Coronary artery (tissue), 2 donors: ENCODE data around the gene SMOC2.
"Not testable (repeated sequence)": the region's sequence is repeated elsewhere in the genome, so short reads cannot be mapped to it uniquely, and the experiment has no call there.

ENCODE experiments used
- DNase-seq: peaks from one replicate; pipeline ENCODE4 v3.0.0-alpha.2; 2017; ENCODE audit warnings: low spot score
- H3K27ac ChIP-seq, 2 donors: fragments of 200-600 bp; sonication (generic); one replicate each; pipeline ENCODE4 v1.5.1; 2016 to 2019
- H3K4me3 ChIP-seq: fragments of 200-600 bp; sonication (generic); 2 replicates; pipeline ENCODE4 v1.5.1; 2016; ENCODE audit warnings: mild to moderate bottlenecking, moderate library complexity
- TF ChIP-seq, protein P1 (sequence below): fragments of 200-600 bp; sonication (generic); IDR thresholded peaks from one replicate; pipeline ENCODE4 v1.5.1; 2019; ENCODE audit warnings: antibody characterized with exemption

Gene SMOC2

DNA sequence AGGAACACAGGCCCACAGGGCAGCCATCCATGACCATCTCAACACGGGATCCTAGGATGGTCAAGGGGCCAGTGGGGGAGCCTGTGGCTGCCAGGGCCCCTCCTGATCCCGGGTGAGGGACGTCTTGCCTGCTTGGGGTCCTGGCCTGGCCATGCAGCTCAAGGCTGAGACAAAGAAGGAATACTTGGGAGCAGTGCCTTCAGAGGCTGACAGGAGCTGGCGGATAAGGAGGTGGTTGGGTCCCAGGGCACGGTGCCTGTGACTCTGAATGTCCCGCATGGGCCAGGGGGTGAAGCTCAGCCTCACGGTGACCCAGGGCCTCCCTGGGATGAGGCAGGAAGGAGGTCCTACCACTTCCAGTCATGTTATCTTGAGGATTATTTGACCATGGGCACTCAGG is 95.2 kb downstream of the SMOC2 start:
- TF ChIP-seq, protein P1, sequence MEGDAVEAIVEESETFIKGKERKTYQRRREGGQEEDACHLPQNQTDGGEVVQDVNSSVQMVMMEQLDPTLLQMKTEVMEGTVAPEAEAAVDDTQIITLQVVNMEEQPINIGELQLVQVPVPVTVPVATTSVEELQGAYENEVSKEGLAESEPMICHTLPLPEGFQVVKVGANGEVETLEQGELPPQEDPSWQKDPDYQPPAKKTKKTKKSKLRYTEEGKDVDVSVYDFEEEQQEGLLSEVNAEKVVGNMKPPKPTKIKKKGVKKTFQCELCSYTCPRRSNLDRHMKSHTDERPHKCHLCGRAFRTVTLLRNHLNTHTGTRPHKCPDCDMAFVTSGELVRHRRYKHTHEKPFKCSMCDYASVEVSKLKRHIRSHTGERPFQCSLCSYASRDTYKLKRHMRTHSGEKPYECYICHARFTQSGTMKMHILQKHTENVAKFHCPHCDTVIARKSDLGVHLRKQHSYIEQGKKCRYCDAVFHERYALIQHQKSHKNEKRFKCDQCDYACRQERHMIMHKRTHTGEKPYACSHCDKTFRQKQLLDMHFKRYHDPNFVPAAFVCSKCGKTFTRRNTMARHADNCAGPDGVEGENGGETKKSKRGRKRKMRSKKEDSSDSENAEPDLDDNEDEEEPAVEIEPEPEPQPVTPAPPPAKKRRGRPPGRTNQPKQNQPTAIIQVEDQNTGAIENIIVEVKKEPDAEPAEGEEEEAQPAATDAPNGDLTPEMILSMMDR, result no peak
- Histone ChIP-seq H3K27ac (peak overlapping the region; percentile 81 to 89), H3K4me3 (no peak overlapping the region)
- no peak for DNase-seq

DNA sequence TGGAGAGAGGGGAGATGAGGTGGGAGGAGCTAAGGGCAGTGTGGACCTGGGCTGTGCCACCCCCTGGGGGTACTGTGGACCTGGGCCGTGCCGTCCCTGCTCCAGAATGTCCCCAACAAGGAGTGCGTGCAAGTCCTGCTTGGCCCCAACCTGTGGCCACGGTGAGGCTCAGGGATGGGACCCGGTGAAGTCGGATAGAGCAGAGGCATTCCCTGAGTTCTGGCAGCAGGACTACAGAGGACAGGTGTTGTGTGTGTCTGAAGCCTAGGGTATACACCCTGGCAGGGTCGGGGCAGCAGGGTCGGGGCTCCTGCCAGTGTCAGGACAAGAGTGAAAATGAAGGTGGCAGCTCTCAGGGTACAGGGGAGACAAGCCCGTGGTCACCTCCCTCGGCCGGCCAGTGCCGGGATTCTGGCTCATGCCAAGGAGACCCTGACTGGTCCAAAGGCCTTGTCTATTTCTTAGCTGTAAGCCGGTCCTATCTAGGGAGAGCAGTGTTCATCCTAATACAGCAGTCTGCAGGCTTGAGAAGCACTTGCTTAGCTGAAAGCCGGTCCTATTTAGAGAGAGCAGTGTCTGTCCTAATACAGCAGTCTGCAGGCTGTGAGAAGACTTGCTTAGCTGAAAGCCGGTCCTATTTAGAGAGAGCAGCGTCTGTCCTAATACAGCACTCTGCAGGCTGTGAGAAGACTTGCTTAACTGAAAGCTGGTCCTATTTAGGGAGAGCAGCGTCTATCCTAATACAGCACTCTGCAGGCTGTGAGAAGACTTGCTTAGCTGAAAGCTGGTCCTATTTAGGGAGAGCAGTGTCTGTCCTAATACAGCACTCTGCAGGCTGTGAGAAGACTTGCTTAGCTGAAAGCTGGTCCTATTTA is 95.9 kb downstream of the SMOC2 start:
- no peak for DNase-seq
- Histone ChIP-seq H3K4me3 (no peak overlapping the region), H3K27ac (peak overlapping the region; percentile 81 to 89)
- TF ChIP-seq, protein P1, result no peak

DNA sequence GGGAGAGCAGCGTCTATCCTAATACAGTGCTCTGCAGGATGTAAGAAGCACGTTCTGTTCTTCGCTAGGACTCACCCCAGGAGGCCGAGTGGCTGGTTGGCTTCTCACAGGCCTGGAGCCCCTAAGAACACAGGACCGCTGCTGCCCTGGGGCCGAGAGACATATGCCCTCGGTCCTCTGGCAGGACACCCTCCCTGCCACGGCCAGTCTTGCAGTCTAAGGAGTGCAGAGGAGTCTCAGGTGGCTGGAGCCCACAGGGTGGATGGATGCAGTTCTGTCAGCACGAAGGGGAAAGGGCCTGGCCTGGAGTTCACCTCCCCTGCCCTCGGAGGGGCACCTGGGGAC is 96.5 kb downstream of the SMOC2 start:
- DNase-seq, result no peak
- H3K4me3 ChIP-seq, result peak overlapping the region; percentile 20
- TF ChIP-seq, protein P1, result no peak
- H3K27ac ChIP-seq, result peak overlapping the region; percentile 81 to 89

DNA sequence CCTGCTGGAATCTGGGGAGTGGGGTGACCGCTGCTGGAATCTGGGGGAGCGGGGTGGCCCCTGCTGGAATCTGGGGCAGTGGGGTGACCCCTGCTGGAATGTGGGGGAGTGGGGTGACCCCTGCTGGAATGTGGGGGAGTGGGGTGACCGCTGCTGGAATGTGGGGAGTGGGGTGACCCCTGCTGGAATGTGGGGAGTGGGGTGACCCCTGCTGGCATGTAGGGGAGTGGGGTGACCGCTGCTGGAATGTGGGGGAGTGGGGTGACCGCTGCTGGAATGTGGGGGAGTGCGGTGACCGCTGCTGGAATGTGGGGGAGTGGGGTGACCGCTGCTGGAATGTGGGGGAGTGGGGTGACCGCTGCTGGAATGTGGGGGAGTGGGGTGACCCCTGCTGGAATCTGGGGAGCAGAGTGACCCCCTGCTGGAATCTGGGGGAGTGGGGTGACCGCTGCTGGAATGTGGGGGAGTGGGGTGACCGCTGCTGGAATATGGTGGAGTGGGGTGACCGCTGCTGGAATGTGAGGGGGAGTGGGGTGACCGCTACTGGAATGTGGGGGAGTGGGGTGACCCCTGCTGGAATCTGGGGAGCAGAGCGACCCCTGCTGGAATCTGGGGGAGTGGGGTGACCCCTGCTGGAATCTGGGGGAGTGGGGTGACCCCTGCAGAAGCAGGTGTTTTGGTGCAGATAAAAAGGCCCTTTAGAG is 97.4 kb downstream of the SMOC2 start:
- not testable (repeated sequence) for H3K4me3 ChIP-seq, DNase-seq
- peak overlapping the region; percentile 81 to 89 for H3K27ac ChIP-seq

DNA sequence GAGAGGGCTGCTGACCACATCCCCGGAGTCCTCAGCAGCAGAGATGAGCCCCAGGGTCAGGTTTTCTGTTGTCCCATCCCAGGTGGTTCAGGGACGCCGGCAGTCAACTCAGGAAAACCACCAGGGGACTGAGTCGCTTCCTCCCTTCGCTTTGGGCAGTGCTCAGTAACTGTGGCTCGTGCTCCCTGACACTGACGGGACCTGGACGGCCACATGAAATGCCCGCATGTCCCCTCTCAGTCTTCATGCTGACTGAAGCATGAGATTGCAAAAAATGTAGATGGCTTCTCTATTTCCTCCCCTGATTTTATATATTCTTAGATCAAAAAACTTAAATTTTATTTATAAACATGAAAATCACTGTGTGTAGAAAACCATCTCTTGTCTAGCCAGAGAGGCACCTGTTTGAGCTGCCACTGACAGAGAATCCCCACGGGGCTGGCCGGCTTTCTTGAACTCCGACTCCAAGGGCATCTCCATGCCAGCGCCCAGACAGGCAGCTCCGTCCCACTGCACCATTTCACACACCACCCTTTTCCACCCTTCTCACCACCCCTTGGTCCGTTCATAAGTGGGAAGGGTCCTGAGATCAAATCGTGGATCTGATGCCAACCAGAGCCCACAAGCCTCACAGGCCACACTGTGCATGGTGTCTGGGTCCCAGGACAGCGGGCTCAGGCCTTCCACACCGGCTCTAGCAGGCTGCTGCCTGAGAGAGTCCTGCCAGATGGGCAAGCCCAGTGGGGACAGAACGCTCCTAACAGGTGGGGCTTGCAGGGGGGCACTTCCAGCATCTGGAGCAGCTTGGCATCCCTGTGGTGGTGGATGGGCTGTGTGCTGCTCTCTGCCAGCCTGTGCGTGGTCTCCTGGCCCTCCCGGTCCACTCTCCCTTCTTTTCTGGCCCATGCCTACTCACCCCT is 98.2 kb downstream of the SMOC2 start:
- Histone ChIP-seq H3K27ac (peak overlapping the region in 1 of 2 donors; percentile 89), H3K4me3 (no peak overlapping the region)
- TF ChIP-seq, protein P1, result no peak
- DNase-seq, result peak; percentile 56

DNA sequence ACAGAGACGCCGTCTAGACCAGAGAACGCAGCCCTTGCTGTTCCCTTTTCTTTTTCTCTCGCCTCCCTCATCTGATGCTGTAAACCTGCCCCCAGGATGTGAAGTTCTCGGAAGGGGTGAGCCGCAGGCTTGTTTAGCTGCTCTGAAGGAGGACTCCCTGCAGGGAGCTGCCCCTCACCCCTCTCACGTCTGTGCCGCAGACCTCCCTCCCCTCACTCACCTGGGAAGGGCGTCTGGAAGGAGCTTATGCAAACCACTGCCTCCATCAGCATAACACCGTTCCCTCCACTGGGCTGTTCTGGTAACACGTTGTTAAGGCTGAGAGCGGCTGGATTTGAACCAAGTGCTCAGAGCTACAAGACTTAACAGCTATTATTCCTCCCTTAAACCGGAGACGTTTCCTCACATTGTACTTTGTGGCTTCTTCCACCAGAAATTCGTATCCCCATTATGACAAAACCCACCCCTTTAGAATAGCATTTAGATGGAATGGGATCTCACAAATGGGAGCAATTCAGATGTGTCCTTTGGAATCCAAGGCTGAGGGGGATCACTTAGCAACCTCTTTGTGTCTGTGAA is 99.8 kb downstream of the SMOC2 start:
- TF ChIP-seq, protein P1, result no peak
- peak overlapping the region; percentile 63 to 76 for H3K27ac ChIP-seq
- peak overlapping the region; percentile 3 for H3K4me3 ChIP-seq
- peak; percentile 72 for DNase-seq

DNA sequence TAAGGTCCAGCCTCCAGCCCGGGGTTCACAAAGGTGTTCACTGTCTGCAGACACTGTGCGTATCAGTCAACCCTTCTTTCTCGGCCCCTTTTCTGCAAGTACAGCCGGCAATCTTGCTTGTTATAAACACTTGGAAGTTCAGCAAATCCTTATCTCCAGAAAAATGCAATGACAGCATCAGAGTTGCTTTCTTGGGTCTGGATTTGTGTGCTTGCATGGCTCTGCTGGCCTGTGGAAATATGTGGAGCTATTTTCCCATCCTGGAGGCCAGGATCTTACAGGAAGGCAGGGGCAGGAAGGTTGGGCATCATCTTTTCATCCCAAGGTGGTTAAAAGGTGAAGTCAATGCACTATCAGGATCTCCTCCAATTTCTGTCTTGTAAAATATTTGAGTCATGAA is 100.3 kb downstream of the SMOC2 start:
- TF ChIP-seq, protein P1, result no peak
- H3K27ac ChIP-seq, result peak overlapping the region; percentile 63 to 76
- peak overlapping the region; percentile 3 for H3K4me3 ChIP-seq
- peak; percentile 63 for DNase-seq
